Gastrocnemius medialis (tissue), 4 donors: Measurements from ENCODE around the gene FOXK1. TPM values are rescaled to one million over a fixed set of nuclear protein-coding genes. Genes with fewer than 3 reads are reported as not detected.
A peak's percentile ranks its signal among the peaks of the same experiment; 100 is the strongest.

ENCODE experiments used
- ATAC-seq, 2 donors: fragments of 150-250 bp; one replicate each; pipeline ENCODE4 v1.9.1; 2016
- DNase-seq, 2 donors: peaks; one replicate each; pipeline ENCODE4 v3.0.0-alpha.2; 2019
- H3K27ac ChIP-seq, 4 donors: fragments of 200-600 bp; sonication (generic); 1 replicate in 1 of 4; 2 replicates in 3 of 4; pipeline ENCODE4 v1.5.1; 2016 to 2018; ENCODE audit warnings: mild to moderate bottlenecking in 2 of 4, moderate library complexity in 1 of 4
- H3K27me3 ChIP-seq, 3 donors: fragments of 200-600 bp; sonication (generic) in 2 of 3; 1 replicate in 1 of 3; 2 replicates in 2 of 3; pipeline versions ENCODE4 v1.5.1 to v1.6.0; 2016 to 2019; ENCODE audit warnings: mild to moderate bottlenecking in 1 of 3, moderate library complexity in 1 of 3
- H3K36me3 ChIP-seq, 2 donors: fragments of 200-600 bp; sonication (generic) in 1 of 2; one replicate each; pipeline ENCODE4 v1.5.1; 2017 to 2018
- H3K4me1 ChIP-seq, 2 donors: fragments of 200-600 bp; sonication (generic) in 1 of 2; one replicate each; pipeline ENCODE4 v1.5.1; 2016 to 2017; ENCODE audit warnings: mild to moderate bottlenecking in 2 of 2
- H3K4me3 ChIP-seq, 4 donors: fragments of 200-600 bp; sonication (generic) in 3 of 4; 1 replicate in 1 of 4; 2 replicates in 3 of 4; pipeline ENCODE4 v1.5.1; 2016 to 2019; ENCODE audit warnings: mild to moderate bottlenecking in 2 of 4
- H3K9me3 ChIP-seq, 3 donors: fragments of 200-600 bp; sonication (generic) in 2 of 3; 1 replicate in 1 of 3; 2 replicates in 2 of 3; pipeline ENCODE4 v1.5.1; 2016 to 2019
- CTCF ChIP-seq, 5 experiments: fragments of 450-650 bp in 3 of 5; fragments of 200-600 bp in 2 of 5; sonication (generic) in 2 of 5; IDR thresholded peaks in 4 of 5; conservative IDR thresholded peaks in 1 of 5; 1 replicate in 4 of 5; 2 replicates in 1 of 5; pipeline ENCODE4 v1.5.1; 2016 to 2019; ENCODE audit warnings: antibody characterized with exemption in 5 of 5, mild to moderate bottlenecking in 3 of 5, moderate library complexity in 3 of 5
- POLR2A ChIP-seq, 2 donors: fragments of 450-650 bp; IDR thresholded peaks; one replicate each; pipeline ENCODE4 v1.6.1; 2017; ENCODE audit warnings: antibody characterized with exemption in 2 of 2, mild to moderate bottlenecking in 2 of 2, moderate library complexity in 2 of 2
- in situ Hi-C, 4 donors: fragments of 200-750 bp; cut with MboI; loops; one replicate each; pipeline versions ENCODE4 v1.15.0 to v1.8.0; 2017; ENCODE audit warnings: low sequenced_read_pairs in 4 of 4
- intact Hi-C: fragments of 100-400 bp; cut with DNase I; formaldehyde crosslinking; loops from one replicate; pipeline ENCODE4 v1.15.1; 2023; ENCODE audit warnings: low total_unique reads
- total RNA-seq, 4 donors: library from RNA; depleted of rRNA; stranded (reverse); fragments of >200 nt; gene quantifications; one replicate each; pipeline versions ENCODE4 v1.1.0 to v1.2.3, GENCODE V29; 2016

FOXK1 gene
- total RNA-seq, 4 donors from 2014 or later: 9.8 to 43.6 (median 18.8) TPM

GRCh38 chr7:4703532-4703931 is 21.4 kb downstream of the FOXK1 start:
- TF ChIP-seq CTCF (IDR thresholded peaks at IDR 0.05 in 4 of 5, conservative IDR thresholded peaks at IDR 0.05 in 1 of 5): no peak
- TF ChIP-seq POLR2A (IDR thresholded peaks at IDR 0.05): no peak
- Histone ChIP-seq H3K9me3 (no peaks in the 10 kb centered on the region), H3K27me3 (no peaks in the 10 kb centered on the region), H3K27ac (no peak overlapping the region), H3K4me3 (no peak overlapping the region), H3K36me3 (no peaks in the 10 kb centered on the region), H3K4me1 (peaks cover 45 to 53% of the 10 kb centered on the region in 2 donors)
- in situ Hi-C loops (no loop called here), intact Hi-C loops (no loop called here)
- DNase-seq: no peak
- no peak for ATAC-seq

GRCh38 chr7:4706384-4707216 is 24.5 kb downstream of the FOXK1 start:
- Histone ChIP-seq H3K36me3 (no peaks in the 10 kb centered on the region), H3K4me3 (peak overlapping the region in 2 of 4 donors; percentile 1 to 25), H3K9me3 (no peaks in the 10 kb centered on the region), H3K4me1 (peaks cover 29 to 37% of the 10 kb centered on the region in 2 donors), H3K27me3 (no peaks in the 10 kb centered on the region), H3K27ac (peak overlapping the region; percentile 33 to 62 (median 50))
- no peak for DNase-seq
- intact Hi-C loops (no loop called here), in situ Hi-C loops (no loop called here)
- no peak for ATAC-seq
- no peak for TF ChIP-seq CTCF (IDR thresholded peaks at IDR 0.05 in 4 of 5, conservative IDR thresholded peaks at IDR 0.05 in 1 of 5)
- TF ChIP-seq POLR2A (IDR thresholded peaks at IDR 0.05): no peak

GRCh38 chr7:4707217-4707741 is 25.2 kb downstream of the FOXK1 start:
- intact Hi-C loops (no loop called here), in situ Hi-C loops (no loop called here)
- Histone ChIP-seq H3K27ac (peak overlapping the region; percentile 33 to 62 (median 50)), H3K36me3 (no peaks in the 10 kb centered on the region), H3K4me3 (peak overlapping the region in 1 of 4 donors; percentile 1), H3K27me3 (no peaks in the 10 kb centered on the region), H3K4me1 (peaks cover 33 to 44% of the 10 kb centered on the region in 2 donors), H3K9me3 (no peaks in the 10 kb centered on the region)
- TF ChIP-seq POLR2A (IDR thresholded peaks at IDR 0.05) (no peak), CTCF (IDR thresholded peaks at IDR 0.05 in 4 of 5, conservative IDR thresholded peaks at IDR 0.05 in 1 of 5) (no peak)
- no peak for ATAC-seq
- DNase-seq: no peak

- no peaks in the 10 kb centered on the region for H3K9me3 ChIP-seq
- DNase-seq (no peak), ATAC-seq (no peak)
- intact Hi-C loops (no loop called here), in situ Hi-C loops (no loop called here)
- peak overlapping the region; percentile 12 to 62 (median 40) for H3K27ac ChIP-seq
- no peak for TF ChIP-seq POLR2A (IDR thresholded peaks at IDR 0.05)
- no peak for TF ChIP-seq CTCF (IDR thresholded peaks at IDR 0.05 in 4 of 5, conservative IDR thresholded peaks at IDR 0.05 in 1 of 5)
- H3K4me3 ChIP-seq: no peak overlapping the region
- no peaks in the 10 kb centered on the region for H3K27me3 ChIP-seq
- H3K36me3 ChIP-seq: no peaks in the 10 kb centered on the region
- H3K4me1 ChIP-seq: peaks cover 34 to 44% of the 10 kb centered on the region in 2 donors
Observed at GRCh38 chr7:4707980-4708411, 25.9 kb downstream of the FOXK1 start.
